GM19467 (cell line): ENCODE measurements around the gene CRYBG2.
A peak's percentile ranks its signal among the peaks of the same experiment; 100 is the strongest.

Experiments
- ATAC-seq: cut with Tn5 transposase; IDR thresholded peaks from one replicate; pipeline ENCODE4 v1.9.1; 2021; ENCODE audit warnings: mild to moderate bottlenecking, moderate library complexity; ENCODE audit not compliant: unreplicated experiment

The CRYBG2 gene

GRCh38 chr1:26282401-26282918, 71.5 kb downstream of the CRYBG2 start:
- ATAC-seq, result no peak

- no peak for ATAC-seq
Measured at GRCh38 chr1:26281971-26282370, 72.0 kb downstream of the CRYBG2 start.

DNA sequence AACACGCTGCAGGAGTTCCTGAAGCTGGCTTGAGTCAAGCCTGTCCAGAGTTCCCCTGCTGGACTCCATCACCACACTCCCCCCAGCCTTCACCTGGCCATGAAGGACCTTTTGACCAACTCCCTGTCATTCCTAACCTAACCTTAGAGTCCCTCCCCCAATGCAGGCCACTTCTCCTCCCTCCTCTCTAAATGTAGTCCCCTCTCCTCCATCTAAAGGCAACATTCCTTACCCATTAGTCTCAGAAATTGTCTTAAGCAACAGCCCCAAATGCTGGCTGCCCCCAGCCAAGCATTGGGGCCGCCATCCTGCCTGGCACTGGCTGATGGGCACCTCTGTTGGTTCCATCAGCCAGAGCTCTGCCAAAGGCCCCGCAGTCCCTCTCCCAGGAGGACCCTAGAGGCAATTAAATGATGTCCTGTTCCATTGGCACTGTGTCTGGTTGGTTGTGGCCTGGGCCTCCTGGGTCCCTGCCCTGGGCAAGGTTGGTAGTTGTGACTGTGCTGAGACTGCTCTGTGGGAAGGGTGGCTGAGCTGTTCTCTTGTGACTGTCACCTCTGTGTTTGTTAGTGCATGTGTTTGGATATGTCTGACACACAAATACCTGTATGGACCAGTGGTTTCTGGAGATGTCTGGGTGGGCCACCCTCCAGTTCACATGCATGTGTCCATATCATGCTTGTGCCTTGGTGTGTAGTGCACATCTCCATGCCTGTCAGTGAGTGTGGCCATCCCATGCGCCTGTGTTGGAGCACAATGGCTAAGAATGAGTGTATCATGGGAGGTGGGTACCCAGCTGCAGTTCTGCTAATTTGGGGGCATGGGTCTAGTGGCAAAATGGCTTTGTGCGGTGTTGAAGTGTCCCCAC, 72.6 kb downstream of the CRYBG2 start:
- ATAC-seq, result no peak

- no peak for ATAC-seq
Measured at GRCh38 chr1:26280333-26281042, 73.4 kb downstream of the CRYBG2 start.

DNA sequence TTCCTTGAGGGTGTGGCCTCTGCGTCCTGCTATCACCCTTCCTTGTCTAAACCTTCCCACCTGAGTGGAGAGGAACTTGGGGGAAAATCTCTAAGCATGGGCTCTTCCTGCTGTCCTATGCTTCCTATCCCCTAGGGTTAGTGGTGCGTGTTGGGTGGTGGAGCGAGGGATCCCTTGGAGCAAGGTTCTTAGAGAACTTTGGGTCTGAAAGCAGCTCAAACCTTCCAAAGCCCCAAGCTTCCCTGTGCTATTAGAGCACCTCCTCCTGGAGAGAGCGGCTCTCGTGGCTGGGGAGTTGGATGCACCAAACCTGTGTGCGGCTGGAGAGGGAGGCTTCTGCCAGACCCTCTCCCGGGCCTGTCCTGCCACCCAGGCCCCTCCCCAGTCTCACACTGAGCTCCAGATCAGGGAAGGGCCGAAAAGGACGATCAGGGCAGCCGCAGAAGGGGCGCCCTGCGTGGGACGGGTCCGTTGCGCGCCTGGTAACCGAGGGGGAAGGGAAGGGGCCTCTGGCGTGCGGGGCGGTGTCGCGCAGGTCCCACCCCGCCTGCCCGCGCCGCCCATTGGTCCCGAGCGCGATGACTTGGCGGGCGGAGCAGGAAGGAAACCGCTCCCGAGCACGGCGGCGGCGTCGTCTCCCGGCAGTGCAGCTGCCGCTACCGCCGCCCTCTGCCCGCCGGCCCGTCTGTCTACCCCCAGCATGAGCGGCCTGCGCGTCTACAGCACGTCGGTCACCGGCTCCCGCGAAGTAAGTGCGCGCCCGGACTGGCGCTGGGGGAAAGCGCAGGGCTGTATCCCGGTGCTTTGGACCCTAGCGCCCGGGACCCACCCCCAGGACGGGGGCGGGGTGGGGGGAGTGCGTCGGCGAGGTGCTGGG, 74.2 kb downstream of the CRYBG2 start, which contains the start of gene SH3BGRL3:
Gene SH3BGRL3, plus strand, starts transcription at position 631 of the 877 bp plus-strand sequence. Its CDS starts 70 bp downstream, at position 701.
- ATAC-seq, result peak; percentile 69

DNA sequence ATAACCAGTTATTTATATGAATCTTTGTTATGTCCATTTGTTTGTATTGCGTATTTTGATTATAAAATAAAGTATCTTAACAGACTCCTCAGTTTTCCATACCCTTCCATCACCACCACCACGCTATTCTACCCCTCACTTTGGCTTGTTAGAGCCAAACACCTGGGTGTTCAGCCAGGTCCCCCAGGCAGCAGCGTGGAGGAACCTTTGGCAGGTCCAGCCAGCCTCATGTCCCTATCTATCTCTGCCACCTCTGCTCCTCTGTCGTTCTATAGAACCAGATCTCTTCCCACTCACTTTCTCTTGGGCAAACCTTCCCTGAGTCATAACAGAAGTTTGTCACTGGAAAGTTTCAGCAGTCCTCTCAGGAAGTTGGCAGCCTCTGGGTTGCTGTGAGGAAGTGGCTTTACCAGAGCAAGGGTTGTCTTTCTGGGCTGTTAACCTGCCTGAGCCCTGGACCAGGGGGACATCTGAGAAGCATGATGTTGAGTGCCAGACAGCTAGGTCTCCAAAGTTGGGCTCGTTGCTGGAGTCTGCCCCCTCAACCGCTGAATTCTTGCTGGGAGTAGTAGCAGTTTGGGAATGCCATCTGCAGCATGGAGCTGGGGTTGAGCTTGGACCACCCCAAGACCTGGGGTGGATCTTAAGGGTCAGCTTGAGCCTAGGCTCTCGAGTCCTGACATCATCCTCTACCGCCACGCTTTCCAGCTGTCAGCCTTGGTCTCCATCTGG, 75.0 kb downstream of the CRYBG2 start:
- ATAC-seq, result no peak

DNA sequence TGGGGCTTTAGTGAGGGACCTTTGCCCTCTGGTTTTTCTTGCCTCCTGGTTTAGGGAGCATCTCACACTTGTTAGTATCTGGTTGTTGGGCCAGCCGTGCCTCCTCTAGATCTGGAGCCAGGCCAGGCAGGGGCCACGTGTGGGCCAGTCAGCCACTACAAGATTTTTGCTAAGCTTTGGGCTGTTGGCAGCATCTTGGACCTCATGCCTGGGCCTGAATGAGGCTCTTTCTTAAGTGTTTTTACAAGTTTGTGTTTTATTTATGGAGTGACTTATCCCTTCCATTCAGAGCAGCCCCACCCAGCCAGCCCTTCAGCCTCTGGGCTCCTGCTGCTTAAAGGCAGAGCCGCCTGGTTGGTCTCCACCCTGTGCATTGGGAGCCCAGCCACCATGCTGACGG, 75.6 kb downstream of the CRYBG2 start:
- no peak for ATAC-seq

DNA sequence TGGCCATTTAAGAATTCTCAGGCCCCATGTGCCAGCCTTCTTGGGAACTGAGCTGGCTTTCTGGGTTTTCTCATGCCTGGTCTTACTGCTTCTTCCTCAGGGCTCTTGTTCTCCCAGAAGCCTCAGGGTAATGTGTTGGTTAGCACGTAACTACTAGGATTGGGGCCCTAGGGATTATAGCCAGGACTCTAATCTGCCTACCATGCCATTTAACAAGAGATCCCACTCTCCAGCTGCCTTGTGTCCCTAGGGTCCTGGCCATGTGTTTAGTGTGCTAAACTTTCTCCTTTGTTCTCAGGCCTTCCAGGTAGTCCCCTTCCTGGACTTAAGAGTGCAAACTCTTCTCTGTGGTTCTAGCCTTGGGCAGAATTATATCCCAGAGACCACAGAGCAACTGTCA, 76.2 kb downstream of the CRYBG2 start:
- no peak for ATAC-seq

DNA sequence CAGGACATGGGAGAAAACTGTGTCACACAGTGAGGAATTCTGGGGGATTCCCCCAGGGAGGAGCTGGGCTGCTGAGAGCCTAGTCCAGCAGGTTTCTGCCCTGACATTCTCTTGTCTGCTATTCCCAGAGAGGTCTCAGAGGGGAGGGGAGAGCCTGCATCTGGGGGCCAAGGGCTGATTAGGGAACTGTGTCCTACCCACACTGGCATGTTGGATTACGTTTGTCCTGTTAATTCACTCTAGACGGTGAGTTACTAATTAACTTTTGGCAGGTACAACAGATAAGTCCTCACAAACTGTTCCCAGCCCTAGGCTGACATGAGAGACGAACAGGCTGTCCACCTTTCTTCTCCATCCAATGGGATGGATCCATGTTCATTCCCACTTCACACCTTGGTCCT, 76.7 kb downstream of the CRYBG2 start:
- ATAC-seq, result no peak

DNA sequence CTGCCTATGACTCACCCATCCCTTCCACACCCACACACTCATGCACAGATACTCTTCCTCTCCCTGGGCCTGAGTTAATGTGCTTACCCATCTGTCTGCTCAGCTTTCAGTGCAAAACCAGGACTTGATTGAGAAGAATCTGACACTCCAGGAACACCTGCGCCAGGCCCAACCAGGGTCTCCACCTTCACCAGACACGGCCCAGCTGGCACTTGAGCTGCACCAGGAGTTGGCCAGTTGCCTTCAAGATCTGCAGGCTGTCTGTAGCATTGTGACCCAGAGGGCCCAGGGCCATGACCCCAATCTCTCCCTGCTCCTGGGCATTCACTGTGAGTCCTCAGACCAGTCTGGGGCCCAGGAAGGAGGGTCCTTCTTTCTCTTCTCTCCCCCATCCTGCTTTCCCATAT, 77.5 kb downstream of the CRYBG2 start:
- ATAC-seq, result no peak

GRCh38 chr1:26275580-26276431, 78.1 kb downstream of the CRYBG2 start:
- ATAC-seq, result no peak

DNA sequence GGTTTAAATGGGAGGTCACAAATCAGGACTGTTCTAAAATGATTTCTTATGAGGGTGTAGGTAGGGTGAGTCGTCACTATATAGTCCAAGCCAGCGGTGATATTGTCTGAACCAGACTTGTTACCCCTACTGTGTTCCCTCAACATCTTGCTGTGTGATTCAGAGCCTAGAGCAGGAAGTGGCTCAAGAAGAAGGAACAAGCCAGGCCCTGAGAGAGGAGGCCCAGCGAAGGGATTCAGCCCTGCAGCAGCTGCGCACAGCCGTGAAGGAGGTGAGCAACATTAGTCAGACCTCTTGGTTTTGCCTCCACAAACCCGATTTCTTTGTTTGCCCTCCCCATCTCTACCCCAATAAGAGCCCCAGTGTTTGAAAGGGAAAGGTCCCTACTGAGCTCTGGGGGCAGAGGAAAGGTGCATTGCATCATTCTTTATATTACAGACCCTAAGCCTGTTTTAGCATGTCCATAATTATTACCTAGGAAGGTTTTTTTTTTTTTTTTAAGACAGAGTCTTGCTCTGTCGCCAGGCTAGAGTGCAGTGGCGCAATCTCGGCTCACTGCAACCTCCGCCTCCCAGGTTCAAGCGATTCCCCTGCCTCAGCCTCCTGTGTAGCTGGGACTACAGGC, 79.0 kb downstream of the CRYBG2 start:
- no peak for ATAC-seq
